Neural progenitor cell (in vitro differentiated cells): ENCODE measurements around the gene VPS35L.

Experiments
- EZH2phosphoT487 ChIP-seq: fragments of 200-600 bp; sonication (generic); IDR thresholded peaks from 2 replicates; pipeline ENCODE4 v1.6.1; 2017; ENCODE audit warnings: antibody characterized with exemption
- TF ChIP-seq, protein P1 (sequence below): fragments of 200-600 bp; sonication (generic); IDR thresholded peaks from 2 replicates; pipeline ENCODE4 v1.5.1; 2017; ENCODE audit warnings: antibody characterized with exemption, mild to moderate bottlenecking

DNA sequence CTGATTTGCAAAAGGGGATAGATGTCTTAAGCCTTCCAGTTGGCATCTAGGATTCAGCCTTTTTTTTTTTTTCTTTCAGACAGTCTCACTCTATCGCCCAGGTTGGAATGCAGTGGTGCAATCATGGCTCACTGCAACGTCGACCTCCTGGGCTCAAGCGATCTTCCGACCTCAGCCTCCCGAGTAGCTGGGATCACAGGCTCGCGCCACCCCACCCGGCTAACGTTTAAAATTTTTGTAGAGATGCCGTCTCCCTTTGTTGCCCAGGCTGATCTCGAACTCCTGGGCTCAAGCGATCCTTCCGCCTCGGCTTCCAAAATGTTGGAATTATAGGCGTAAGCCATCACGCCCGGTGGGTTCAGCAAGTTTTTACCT is 32.3 kb upstream of the VPS35L start:
- TF ChIP-seq, protein P1, sequence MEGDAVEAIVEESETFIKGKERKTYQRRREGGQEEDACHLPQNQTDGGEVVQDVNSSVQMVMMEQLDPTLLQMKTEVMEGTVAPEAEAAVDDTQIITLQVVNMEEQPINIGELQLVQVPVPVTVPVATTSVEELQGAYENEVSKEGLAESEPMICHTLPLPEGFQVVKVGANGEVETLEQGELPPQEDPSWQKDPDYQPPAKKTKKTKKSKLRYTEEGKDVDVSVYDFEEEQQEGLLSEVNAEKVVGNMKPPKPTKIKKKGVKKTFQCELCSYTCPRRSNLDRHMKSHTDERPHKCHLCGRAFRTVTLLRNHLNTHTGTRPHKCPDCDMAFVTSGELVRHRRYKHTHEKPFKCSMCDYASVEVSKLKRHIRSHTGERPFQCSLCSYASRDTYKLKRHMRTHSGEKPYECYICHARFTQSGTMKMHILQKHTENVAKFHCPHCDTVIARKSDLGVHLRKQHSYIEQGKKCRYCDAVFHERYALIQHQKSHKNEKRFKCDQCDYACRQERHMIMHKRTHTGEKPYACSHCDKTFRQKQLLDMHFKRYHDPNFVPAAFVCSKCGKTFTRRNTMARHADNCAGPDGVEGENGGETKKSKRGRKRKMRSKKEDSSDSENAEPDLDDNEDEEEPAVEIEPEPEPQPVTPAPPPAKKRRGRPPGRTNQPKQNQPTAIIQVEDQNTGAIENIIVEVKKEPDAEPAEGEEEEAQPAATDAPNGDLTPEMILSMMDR: no peak
- no peak for TF ChIP-seq EZH2phosphoT487
